Stimulated activated CD8-positive, alpha-beta memory T cell treated with anti-CD3 and anti-CD28 coated beads, Interleukin-15, amount 100 ng/mL, for 4 hours (primary cell): ENCODE measurements around the gene KRTAP12-4.
"Not testable (repeated sequence)": the region's sequence is repeated elsewhere in the genome, so short reads cannot be mapped to it uniquely, and the experiment has no call there.

Experiments used
- DNase-seq, 2 donors: peaks; one replicate each; pipeline ENCODE4 v3.0.0-alpha.2; 2020; ENCODE audit warnings: low read depth in 2 of 2

The KRTAP12-4 gene

GRCh38 chr21:44654576-44655175 lies at the start of gene KRTAP12-4:
KRTAP12-4 (minus strand) TSS chr21:44654659; CDS start chr21:44654614, 45 bp downstream.
- DNase-seq, result no peak

- DNase-seq, result no peak
Measured at GRCh38 chr21:44703731-44704635, 49.5 kb upstream of the KRTAP12-4 start.

GRCh38 chr21:44702973-44703730 lies 48.7 kb upstream of the KRTAP12-4 start:
- no peak for DNase-seq

GRCh38 chr21:44702111-44702972 lies 47.9 kb upstream of the KRTAP12-4 start:
- DNase-seq, result no peak

DNA sequence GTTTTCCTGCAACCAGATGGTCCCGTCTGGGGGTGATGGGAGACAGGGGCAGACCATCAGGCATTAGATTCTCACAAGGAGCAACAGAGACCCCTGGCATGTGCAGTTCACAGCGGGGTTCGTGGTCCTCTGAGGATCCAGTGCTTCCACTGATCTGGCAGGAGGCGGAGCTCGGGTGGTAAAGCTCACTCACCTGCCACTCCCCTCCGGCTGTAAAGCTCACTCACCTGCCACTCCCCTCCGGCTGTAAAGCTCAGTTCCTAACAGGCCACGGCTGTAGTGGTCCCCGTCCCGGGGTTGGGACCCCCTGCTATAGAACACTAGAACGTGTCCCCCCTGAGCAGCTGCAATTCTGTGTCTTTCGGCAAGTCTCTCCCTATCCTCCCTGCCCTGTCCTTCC lies 47.1 kb upstream of the KRTAP12-4 start:
- DNase-seq, result no peak

- DNase-seq, result no peak
Measured at GRCh38 chr21:44701023-44701400, 46.6 kb upstream of the KRTAP12-4 start.

DNA sequence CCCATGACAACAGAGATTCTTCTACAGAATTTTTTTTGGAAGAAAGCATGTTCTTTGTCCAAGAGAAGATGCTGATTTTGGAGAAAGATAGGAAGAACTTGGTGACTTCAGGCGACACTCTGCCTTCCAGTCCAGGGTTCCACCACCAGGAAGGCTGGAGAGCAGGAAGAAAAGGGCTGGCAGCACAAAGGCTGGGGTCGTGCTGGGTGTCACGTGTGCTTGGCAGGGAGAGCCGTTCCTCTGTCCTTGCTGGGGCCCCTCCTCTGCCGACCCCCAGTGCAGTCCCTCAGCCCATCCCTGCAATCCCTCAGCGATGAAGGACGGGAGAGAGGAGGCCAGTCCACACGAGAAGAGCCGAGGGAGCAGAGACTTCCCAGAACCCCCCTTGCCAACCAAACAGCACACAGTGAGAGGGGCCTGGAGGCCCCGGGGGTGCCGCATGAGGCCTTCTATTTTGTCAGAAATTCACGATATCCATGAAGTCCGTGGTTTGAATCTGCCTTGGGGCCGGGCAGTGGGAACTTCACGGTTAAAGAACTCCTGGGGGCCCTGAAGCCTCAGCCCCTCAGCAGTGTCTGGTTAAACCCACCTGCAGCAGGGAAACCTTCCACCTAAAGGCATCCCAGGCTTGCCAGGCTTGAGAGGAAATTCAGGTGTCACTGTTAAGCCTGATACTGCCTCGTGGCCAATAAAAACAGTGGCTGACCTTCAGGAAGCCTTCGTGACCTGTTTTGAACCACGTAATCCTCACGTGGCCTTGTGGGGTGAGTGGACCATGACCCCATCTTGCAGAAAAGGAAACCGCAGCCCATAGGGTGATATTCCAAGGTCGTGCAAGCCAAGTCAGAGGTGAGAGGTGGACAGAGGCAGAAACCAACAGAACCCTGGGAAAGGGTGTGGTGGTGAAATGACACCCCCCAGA lies 45.9 kb upstream of the KRTAP12-4 start:
- no peak for DNase-seq

GRCh38 chr21:44699502-44700001 lies 45.1 kb upstream of the KRTAP12-4 start:
- no peak for DNase-seq

DNA sequence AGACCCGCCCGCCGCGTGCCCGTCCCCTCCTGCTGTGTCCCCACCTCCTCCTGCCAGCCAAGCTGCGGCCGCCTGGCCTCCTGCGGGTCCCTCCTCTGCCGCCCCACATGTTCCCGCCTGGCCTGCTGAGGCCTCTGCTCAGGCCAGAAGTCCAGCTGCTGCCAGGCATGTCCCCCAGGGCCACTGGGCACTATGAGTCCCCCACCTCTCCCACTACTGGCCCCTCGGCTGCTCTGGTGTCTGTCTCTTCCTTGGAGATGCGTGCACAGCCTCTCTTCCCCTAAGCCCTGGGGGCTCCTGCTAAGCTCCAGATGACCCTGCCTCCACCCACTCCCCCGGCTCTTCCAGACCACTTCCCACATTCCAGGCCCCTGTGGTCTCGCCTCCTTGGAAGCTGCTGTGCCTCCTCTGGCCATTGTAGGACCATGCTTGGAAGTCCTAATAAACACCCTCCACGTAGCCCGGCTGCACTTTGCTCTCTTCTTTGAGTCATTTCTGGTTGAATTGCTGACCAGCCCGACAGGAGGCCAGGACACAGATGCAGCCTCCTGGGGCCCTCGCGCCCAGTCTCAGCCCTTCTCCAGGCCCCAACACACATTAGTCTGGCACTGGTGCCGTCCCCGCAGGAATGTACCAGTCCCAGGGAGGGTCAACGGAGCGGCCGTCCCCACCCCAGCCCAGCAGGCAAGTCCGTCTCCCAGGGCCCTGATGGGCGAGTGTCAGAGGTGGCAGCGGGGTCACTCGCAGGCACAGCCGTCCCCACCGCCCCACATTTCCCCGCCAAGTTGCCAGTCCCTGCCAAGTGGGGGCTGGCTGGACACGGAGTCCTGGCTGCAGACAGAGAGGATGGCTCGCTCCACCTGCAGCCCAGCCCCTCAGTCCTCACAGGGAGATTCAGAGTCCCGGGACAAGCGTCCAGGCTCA lies 43.6 kb upstream of the KRTAP12-4 start:
- DNase-seq, result no peak

GRCh38 chr21:44697172-44697810 lies 42.8 kb upstream of the KRTAP12-4 start, which contains the start of gene KRTAP10-12:
KRTAP10-12 (plus strand) TSS chr21:44697172; CDS start chr21:44697202, 30 bp downstream.
- DNase-seq, result not testable (repeated sequence)

DNA sequence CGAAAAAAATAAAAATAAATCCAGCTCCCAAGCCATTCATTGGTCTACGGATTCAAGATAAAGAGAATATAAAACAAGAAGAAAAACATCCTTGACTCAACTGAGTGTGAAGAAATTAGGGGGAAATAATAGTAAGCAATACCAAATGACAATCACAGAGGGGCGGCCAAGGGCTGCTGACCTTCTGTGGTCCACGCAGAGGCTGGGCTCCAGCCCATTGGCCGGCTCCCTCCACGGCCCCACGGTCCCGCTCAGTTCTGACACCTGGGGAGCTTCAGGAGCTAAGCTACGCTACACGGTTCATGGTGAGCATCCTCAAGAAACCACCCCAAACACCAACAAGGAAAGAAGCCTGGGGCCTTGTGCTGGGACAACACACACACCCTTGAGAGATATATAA lies 42.1 kb upstream of the KRTAP12-4 start:
- DNase-seq, result no peak

DNA sequence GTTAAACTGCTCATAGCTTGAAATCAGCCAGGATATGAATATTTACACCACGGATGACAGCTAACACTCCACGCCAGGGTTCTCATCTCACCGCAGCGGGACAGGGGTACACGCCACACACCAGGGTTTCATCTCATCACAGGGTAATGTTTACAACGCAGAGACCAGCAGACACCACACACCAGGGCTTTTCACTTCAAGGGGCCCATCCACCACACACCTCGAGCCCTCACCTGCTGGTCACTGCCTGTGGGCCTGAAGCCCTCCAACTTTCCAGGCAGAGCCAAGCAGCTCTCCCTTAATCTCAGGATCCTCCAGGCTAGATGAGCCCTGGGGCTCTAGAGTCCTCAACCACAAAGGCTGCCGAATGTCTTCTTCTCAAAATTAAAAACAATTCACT lies 41.2 kb upstream of the KRTAP12-4 start:
- DNase-seq, result no peak

GRCh38 chr21:44695184-44695583 lies 40.7 kb upstream of the KRTAP12-4 start:
- DNase-seq, result no peak

DNA sequence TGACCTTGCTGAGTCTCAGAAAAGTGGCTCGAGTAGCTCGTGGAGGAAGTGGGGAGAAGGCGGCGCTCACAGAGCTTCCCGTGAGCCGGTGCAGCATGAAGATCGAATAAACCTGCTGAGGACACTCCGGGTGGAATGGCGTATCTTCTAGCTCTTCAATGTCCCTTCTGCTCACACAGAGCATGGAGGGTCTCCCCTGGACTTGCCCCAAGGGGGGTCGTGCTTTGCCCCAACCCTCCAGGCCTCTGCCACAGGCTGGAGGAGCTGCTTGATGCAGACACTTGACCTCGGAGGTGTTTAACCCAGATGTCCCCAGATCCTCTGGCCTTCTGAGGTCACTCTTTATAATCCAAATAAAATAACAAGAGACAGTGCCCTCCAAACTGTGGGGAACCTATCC lies 40.3 kb upstream of the KRTAP12-4 start:
- no peak for DNase-seq

DNA sequence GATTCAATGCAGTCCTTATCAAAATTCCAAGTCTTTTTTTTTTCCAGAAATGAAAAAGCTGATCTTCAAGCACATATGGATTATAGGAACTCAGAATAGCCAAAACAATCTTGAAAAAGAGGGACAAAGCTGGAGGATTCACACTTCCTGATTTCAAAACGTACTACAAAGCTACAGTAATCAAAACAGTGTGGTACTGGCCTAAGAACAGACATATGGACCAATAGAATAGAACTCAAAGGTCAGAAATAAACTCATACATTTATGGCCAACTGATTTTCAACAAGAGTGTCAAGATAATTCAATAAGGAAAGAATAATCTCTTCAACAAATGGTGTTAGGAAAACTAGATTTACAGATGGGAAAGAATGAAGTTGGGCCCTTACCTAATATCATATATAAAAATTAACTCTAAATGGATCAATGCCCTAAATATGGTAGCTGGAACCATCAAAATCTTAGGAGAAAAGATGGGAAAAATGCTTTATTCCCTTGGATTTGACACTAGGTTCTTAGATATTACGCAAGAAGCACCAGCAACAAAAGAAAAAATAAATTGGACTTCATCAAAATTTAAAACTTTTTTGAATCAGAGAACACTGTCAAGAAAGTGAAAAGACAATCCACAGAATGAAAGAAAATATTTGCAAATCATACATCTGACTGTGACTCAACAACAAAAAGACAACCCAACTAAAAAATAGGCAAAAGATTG lies 38.5 kb upstream of the KRTAP12-4 start:
- no peak for DNase-seq

DNA sequence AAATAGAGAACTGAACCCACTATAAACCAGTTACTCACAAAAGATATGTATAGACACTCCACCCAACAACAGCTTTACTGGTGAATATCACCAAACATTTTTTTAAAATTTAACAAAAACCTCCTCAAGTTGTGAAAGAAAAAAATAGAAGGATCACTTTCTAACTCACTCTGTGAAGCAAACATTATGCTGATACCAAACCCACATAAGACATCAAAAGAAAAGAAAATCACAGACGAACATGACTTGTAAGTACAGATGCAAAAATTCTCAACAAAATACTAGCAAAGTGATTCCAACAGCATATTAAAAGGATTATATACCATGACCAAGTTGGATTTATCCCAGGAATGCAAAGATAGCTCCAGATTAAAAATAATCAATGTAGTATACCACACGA lies 37.2 kb upstream of the KRTAP12-4 start:
- DNase-seq, result no peak

- DNase-seq, result not testable (repeated sequence)
Measured at GRCh38 chr21:44689740-44690139, 35.3 kb upstream of the KRTAP12-4 start.

GRCh38 chr21:44687671-44688070 lies 33.2 kb upstream of the KRTAP12-4 start:
- no peak for DNase-seq
